Bronchial epithelial cell (primary cell): ENCODE data around the gene RCC2. TPM values are rescaled to one million over a fixed set of nuclear protein-coding genes. Genes with fewer than 3 reads are reported as not detected.

Experiments used
- DNase-seq: peaks from one replicate; pipeline ENCODE4 v3.0.0-alpha.2; 2010; ENCODE audit warnings: low read depth
- FAIRE-seq: peaks from 2 replicates; lab custom pipeline; 2011; peaks lifted over from hg19 to GRCh38; lab: Jason Lieb, UNC
- H3K27me3 ChIP-seq: 2 replicates; pipeline ENCODE4 v1.5.1; 2011; ENCODE audit warnings: low read length; ENCODE audit not compliant: control insufficient read depth, insufficient read depth
- H3K36me3 ChIP-seq: 2 replicates; pipeline ENCODE4 v1.5.1; 2011; ENCODE audit warnings: low read length; ENCODE audit not compliant: control insufficient read depth, insufficient read depth
- H3K4me3 ChIP-seq: 2 replicates; pipeline ENCODE4 v1.5.1; 2011; ENCODE audit warnings: mild to moderate bottlenecking, low read depth, low read length, control low read depth
- CTCF ChIP-seq: IDR thresholded peaks from 2 replicates; pipeline ENCODE4 v1.5.1; 2011; ENCODE audit warnings: mild to moderate bottlenecking, moderate library complexity, low read length, control low read depth, inconsistent platforms; ENCODE audit not compliant: insufficient read depth, severe bottlenecking
- total RNA-seq: library from RNA; depleted of rRNA; stranded (reverse); fragments of >200 nt; gene quantifications from 2 replicates; pipeline ENCODE4 v1.2.1, GENCODE V29; 2014

Gene RCC2
- total RNA-seq, 1 donor from 2014 or later, result 152 TPM

- Histone ChIP-seq H3K4me3 (no peak overlapping the region), H3K36me3 (no peaks in the 10 kb centered on the region), H3K27me3 (no peaks in the 10 kb centered on the region)
- FAIRE-seq (no peak), DNase-seq (no peak)
- TF ChIP-seq CTCF, result no peak
Observed at GRCh38 chr1:17359031-17359430, 80.4 kb downstream of the RCC2 start.

DNA sequence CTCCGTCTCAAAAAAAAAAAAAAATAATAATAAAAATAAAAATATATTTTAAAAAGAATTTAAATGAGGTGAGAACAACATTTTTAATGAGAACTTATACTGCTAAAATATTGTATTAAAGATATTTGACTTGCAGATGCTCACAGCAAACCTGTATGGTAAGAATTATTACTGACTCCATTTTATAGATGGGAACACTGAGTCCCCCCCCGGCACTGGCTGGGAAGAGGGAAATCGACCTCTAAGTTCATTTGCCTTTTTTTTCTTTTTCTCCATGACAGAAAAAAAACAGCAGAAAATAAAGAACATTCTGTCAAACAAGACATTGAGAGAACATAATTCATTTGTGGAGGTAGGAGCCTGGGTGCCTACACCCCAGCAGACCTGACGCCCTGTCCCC, 80.9 kb downstream of the RCC2 start:
- FAIRE-seq (no peak), DNase-seq (no peak)
- TF ChIP-seq CTCF, result no peak
- no peak overlapping the region for H3K4me3 ChIP-seq
- no peaks in the 10 kb centered on the region for H3K27me3 ChIP-seq
- H3K36me3 ChIP-seq, result no peaks in the 10 kb centered on the region

Other genes starting within 250 kb of the RCC2 start
- gene PADI1, start 234.5 kb downstream of the RCC2 start, total RNA-seq, result 11.8 and 32.8 TPM in 2 replicates
- 0.26 and 0.38 TPM in 2 replicates for gene PADI3, start 190.6 kb downstream of the RCC2 start, total RNA-seq
- not detected in 2 replicates for gene PADI4, start 131.5 kb downstream of the RCC2 start, total RNA-seq
- gene PADI6, start 67.5 kb downstream of the RCC2 start, total RNA-seq, result not detected in 2 replicates
- gene ARHGEF10L, start 100.0 kb upstream of the RCC2 start, total RNA-seq, result 6.3 and 14.8 TPM in 2 replicates